GM19324 (cell line): ENCODE results near the gene SEMA4A.

Experiments used
- ATAC-seq: cut with Tn5 transposase; IDR thresholded peaks from one replicate; pipeline ENCODE4 v1.9.1; 2021; ENCODE audit warnings: mild to moderate bottlenecking, moderate library complexity; ENCODE audit not compliant: unreplicated experiment, low FRiP score

SEMA4A gene

DNA sequence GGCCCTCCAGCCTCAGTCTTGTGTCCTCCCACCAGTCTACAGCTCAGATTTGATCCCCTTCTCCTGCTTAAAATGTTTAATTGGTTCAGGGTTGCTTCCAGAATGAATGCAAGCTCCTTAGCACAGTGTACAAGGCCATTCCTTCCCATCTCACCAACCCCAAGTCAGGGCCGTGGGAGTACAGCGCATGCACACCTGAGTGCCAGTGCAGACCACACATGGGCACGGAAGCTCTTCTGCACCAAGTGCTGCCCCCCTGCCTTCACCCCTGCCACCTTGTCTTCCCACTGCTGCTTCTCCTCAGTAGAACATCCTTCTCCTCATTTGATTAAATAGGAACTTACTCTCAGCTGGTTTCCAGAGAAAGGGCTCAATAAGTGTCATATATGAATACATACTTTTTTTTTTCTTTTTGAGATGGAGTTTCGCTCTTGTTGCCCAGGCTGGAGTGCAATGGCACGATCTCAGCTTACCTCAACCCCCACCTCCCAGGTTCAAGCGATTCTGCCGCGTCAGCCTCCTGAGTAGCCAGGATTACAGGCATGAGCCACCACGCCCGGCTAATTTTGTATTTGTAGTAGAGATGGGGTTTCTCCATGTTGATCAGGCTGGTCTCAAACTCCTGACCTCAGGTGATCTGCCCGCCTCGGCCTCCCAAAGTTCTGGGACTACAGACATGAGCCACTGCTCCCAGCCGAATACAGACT lies 68.8 kb downstream of the SEMA4A start:
- no peak for ATAC-seq

DNA sequence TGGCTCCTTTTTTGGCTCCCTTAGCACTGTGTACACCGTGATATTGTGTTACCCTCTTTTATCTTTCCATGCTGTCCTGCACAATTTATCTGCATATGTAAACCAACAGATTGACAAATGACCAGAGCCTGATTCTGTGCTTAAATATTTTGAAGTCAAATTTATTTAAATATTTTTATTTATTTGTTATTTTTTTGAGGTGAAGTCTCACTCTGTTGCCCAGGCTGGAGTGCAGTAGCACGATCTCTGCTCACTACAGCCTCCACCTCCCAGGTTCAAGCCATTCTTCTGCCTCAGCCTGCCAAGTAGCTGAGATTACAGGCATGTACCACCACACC lies 72.3 kb downstream of the SEMA4A start:
- no peak for ATAC-seq

DNA sequence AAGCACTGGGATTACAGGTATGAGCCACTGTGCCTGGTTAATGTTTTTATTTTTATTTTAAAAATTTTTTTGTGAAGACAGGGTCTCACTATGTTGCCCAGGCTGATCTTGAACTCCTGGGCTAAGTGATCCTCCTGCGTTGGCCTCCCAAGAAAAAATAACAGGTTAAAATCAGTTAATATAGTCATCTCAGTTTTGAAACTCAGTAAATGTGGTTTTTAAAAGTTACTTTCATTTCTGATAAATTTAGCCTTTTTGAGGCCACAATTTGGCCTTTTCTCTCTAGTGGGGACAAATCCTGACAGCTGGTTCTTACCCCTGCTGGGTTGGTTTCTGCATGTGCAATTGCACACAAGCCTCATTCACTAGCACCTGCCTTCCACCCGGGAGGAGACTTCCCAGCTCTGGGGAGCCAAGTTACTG lies 72.7 kb downstream of the SEMA4A start:
- ATAC-seq, result peak; percentile 64

DNA sequence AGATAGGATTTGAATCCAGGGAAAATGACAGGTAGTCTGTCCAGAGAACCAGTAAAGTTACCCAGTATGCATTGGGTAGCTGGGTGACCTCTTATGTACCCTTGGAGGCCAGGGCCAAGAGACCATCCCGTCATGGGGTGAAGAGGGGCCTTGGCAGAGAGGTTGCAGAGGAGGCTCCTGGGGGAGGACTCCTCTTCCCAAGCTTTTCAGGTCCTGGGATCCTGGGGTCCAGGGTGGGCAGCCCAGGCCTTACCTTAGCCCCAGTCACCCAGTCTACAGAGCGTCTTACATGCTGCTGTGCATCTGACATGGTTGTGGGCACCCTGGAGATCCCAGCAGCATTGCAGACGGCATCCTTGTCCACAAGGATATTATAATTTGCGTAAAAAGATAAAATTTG lies 73.4 kb downstream of the SEMA4A start:
- ATAC-seq, result no peak
